HK-2 (cell line): ENCODE measurements around the gene BTC.
"Not testable (repeated sequence)": the region's sequence is repeated elsewhere in the genome, so short reads cannot be mapped to it uniquely, and the experiment has no call there.

ENCODE experiments used
- DNase-seq: peaks from one replicate; pipeline ENCODE4 v3.0.0-alpha.2; 2018; ENCODE audit not compliant: unreplicated experiment

BTC gene

GRCh38 chr4:74794382-74795010 is at the start of gene BTC:
TSS of gene BTC (minus strand) at chr4:74794523. CDS start at chr4:74794325, 198 bp downstream.
- peak; percentile 49 for DNase-seq

- no peak for DNase-seq
Measured at GRCh38 chr4:74840936-74841509, 46.7 kb upstream of the BTC start.

GRCh38 chr4:74838746-74839370 is 44.5 kb upstream of the BTC start:
- DNase-seq = no peak

- DNase-seq = no peak
Measured at GRCh38 chr4:74830928-74831327, 36.6 kb upstream of the BTC start.

GRCh38 chr4:74823194-74823593 is 28.9 kb upstream of the BTC start:
- DNase-seq = no peak

DNA sequence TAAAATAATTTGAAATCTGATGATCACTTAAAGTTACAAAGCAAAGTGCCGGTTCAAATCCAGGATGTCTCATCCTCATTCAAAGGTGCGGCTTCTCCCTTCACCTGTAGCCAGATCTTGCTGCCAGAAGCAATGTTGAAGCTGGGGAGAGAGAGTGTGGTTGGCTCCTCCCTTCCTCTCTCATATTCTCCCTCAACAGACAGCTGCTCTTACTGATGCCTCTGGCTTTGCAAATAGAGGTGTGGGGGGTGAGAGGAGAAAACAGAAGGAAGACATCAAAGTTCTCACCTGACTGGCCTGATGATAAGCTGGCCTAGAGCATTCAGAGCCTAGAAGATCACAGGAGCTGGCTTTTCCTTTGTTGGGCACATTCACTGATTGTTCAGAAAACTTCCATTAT is 28.3 kb upstream of the BTC start:
- DNase-seq = no peak

GRCh38 chr4:74821541-74821940 is 27.2 kb upstream of the BTC start:
- DNase-seq = no peak

DNA sequence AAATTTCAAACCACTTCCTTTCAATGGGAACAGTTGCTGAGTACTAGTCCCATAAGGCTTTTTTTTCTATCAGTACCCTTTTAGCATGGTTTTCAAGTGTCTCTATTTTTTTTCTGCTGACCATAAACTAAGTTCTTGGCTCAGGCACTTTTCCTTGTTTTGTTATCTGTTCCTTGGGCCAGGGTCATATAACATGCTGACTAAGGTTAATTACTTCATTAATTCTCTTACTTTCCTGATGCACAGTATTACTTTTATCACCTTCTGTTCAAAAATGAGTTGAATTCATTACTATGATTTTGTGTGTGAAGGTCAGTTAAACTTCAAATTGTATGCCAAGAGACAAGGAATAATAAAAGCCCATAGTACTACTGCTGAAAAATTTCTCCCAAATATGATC is 19.7 kb upstream of the BTC start:
- no peak for DNase-seq

- not testable (repeated sequence) for DNase-seq
Measured at GRCh38 chr4:74812056-74812455, 17.7 kb upstream of the BTC start.

DNA sequence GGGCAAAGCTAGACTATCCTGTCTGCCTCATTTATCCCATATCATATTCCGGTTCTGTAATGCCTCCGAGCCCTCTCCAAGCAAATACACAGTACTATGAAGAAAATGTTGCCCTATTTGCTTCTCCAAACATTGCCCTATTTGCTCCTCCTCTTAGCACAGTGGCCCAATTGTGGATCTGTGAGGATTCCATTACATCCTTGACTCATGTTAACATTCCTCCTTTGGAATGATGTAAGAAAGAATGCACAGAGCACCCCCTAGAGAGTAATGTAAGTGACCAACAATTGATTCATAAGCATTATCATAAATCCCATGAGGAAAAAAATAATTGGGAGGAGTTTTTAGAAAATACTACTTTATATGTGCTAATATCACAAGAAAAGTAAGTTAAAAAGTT is 11.3 kb upstream of the BTC start:
- DNase-seq = no peak

GRCh38 chr4:74800310-74800709 is 6.0 kb upstream of the BTC start:
- DNase-seq = no peak

DNA sequence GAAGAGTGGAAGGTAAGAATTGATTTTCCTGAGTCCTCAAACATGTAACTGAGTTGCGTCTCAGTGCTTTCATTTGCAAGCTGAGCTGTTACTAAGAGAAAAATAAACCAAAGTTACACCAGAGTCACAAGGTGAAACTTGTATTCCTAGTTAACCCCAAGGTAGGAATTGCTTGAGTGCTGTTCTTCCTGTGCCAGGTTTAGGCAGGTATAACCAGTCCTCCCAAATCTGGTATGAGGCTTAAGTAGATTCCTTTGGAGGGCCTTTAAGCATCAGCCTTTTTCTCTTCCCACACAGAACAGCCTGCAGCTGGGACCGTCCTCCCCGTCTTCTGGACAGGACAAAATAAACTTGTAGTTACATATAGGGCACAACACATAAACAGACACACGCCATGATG is 2.3 kb upstream of the BTC start:
- DNase-seq = no peak

GRCh38 chr4:74793757-74794381 is 454 bp downstream of the BTC start:
- peak; percentile 66 for DNase-seq

DNA sequence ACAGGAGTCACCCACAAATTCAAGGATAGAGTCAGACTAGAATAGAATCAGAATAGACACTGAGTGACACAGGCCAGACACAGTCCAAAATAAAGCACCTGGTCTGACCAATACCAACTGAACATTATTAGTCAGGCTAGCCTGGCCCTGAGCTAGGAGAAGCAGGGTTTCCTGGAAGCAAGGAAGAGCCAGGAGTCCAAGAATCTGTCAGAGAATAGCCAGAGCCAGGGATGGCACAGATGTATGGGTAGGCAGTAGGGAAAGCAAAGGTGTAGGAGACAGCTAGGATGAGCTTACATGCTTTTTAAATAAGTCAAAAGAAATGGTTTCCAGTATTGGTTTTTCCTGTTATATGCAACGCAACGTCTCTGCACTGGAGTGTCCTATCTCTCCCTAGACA is 3.7 kb downstream of the BTC start:
- DNase-seq = no peak

- DNase-seq = no peak
Measured at GRCh38 chr4:74789518-74789917, 4.8 kb downstream of the BTC start.

- no peak for DNase-seq
Measured at GRCh38 chr4:74777531-74777930, 16.8 kb downstream of the BTC start.

- no peak for DNase-seq
Measured at GRCh38 chr4:74772783-74773182, 21.5 kb downstream of the BTC start.

DNA sequence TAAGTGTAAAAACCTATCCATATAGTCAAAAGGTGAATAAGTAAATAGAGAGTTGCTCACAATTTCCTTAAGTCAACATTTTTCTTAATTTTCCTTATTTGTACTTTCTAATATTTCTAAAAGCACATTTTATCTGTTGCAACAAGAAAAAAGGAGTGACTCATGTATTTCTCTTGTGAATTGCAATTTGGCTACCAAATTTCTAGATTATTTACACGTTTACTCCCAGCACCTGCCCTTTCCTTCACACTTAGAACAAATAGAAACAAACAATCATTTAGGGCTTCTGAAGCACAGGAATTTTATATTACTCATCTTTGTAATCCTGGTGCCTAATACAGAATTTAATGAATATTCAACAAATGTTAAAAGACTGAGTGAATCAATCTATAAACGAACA is 22.2 kb downstream of the BTC start:
- no peak for DNase-seq

- DNase-seq = no peak
Measured at GRCh38 chr4:74770226-74770910, 24.0 kb downstream of the BTC start.

- no peak for DNase-seq
Measured at GRCh38 chr4:74768857-74769525, 25.3 kb downstream of the BTC start.

GRCh38 chr4:74764119-74764518 is 30.2 kb downstream of the BTC start:
- no peak for DNase-seq
